Subcutaneous adipose tissue (tissue), 4 donors: ENCODE measurements around the gene CRACR2A. TPM values are rescaled to one million over a fixed set of nuclear protein-coding genes. Genes with fewer than 3 reads are reported as not detected.

Source experiments
- total RNA-seq, 4 donors: library from RNA; depleted of rRNA; stranded (reverse); fragments of >200 nt; gene quantifications; one replicate each; pipeline ENCODE4 v1.1.0, GENCODE V29; 2016
- TF ChIP-seq, protein P1 (sequence below): fragments of 450-650 bp; IDR thresholded peaks from one replicate; pipeline ENCODE4 v1.5.1; 2016; ENCODE audit warnings: low read depth, mild to moderate bottlenecking, control low read depth, antibody characterized with exemption, moderate library complexity

Gene CRACR2A
- total RNA-seq, 4 donors from 2014 or later: 3.8 to 6.8 (median 6.2) TPM

- TF ChIP-seq, protein P1, sequence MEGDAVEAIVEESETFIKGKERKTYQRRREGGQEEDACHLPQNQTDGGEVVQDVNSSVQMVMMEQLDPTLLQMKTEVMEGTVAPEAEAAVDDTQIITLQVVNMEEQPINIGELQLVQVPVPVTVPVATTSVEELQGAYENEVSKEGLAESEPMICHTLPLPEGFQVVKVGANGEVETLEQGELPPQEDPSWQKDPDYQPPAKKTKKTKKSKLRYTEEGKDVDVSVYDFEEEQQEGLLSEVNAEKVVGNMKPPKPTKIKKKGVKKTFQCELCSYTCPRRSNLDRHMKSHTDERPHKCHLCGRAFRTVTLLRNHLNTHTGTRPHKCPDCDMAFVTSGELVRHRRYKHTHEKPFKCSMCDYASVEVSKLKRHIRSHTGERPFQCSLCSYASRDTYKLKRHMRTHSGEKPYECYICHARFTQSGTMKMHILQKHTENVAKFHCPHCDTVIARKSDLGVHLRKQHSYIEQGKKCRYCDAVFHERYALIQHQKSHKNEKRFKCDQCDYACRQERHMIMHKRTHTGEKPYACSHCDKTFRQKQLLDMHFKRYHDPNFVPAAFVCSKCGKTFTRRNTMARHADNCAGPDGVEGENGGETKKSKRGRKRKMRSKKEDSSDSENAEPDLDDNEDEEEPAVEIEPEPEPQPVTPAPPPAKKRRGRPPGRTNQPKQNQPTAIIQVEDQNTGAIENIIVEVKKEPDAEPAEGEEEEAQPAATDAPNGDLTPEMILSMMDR: no peak
Observed at GRCh38 chr12:3790642-3791041, 37.7 kb upstream of the CRACR2A start.

DNA sequence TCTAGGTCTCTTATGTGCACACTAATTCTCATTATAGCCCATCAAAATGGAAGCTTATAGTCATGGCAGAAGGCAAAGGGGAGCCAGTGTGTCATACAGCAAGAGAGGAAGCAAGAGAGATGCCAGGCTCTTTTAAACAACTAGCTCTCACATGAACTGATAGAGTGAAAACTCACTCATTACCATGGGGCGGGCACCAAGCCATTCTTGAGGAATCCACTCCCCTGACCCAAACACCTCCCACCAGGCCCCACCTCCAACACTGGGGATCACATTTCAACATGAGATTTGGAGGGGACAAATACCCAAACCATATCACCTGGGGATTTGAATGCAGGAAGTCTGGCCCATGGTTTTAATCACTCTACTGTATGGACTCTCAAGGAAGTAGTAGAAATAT is 36.9 kb upstream of the CRACR2A start:
- TF ChIP-seq, protein P1: no peak

GRCh38 chr12:3777206-3777809 is 24.4 kb upstream of the CRACR2A start:
- TF ChIP-seq, protein P1: no peak

DNA sequence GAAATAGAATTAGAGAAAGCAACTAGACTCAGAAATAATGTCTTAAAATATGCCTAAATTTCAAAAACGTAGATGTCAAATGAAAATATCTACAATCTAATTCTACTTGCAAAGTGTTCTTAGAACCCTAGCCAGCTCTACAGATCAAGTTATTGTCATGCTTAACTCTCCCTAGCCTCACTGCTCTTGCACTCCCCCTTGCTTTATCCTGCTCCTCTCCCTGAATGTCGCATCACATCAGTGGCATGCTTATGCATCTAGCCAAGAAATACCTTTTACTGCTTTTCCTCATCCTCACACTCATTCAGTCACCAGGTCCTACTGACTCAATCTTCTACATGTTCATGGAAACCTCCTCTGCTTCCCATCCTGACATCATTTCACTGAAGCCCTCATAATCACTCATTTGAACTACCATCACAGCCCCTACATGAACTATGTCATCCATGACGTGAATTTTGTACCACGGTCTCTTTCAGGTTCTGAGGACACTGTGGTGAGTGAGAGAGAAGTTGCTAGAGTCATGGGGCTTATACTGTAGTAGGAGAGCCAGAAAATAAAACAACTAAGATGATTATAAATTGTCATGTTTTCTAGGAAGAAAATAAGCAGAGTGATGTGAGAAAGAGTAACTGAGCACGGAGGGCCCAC is 22.6 kb upstream of the CRACR2A start:
- TF ChIP-seq, protein P1: no peak

DNA sequence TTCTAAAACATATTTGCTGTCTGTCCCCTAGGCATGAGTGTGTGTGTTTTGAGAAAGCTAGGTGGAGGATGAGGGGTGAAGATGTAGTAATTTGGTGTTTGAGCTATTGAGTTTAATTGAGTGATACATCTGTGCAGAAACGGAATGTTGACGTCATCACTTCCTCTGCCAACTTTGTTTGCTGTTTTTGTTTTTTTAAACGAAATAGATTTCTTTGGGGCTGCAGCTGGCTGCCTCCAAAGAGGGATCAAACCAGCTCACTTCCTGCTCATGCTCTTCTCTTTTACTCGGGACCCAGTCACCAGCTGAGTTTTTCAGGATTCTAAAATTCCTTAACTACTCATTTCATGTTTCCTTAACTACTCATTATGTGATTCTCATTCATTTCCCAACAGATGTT is 19.5 kb upstream of the CRACR2A start:
- TF ChIP-seq, protein P1: no peak

GRCh38 chr12:3771853-3772252 is 18.9 kb upstream of the CRACR2A start:
- TF ChIP-seq, protein P1: no peak

GRCh38 chr12:3770891-3771290 is 18.0 kb upstream of the CRACR2A start:
- TF ChIP-seq, protein P1: no peak
